T47D (cell line): Measurements from ENCODE around the gene LAMB1.

ENCODE experiments used
- DNase-seq, 2 experiments: peaks; one replicate each; pipeline versions ENCODE4 v3.0.0 to v3.0.0-alpha.2; 2011 to 2012; ENCODE audit warnings: low read depth in 1 of 2, low spot score in 1 of 2
- JUND ChIP-seq: IDR thresholded peaks from 2 replicates; pipeline ENCODE4 v1.6.1; 2012; ENCODE audit warnings: low read depth
- in situ Hi-C: cut with HindIII; loops from 2 replicates; pipeline ENCODE4 v1.10.0; 2016; ENCODE audit warnings: low sequenced_read_pairs, low pct_unique_long_range_greater_than_20kb

Gene LAMB1

DNA sequence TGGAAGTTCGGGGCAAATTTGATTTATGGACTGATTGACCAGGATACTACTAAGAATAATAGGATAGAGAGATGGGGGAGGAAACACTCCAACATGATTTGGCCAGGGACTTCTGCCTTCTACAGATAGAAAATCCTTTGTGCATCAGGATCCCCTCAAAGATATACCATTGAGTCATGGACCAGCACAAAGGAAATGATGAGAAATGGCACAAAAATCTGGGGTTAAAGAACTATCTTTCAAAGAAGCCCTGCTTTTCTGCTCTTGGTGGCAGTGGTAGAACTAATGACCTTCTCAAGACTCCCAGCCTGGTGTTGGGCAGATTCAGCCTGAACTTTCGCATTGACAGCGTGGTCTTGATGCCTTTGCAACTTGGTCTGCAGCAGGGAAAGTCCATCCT lies 27.6 kb upstream of the LAMB1 start:
- TF ChIP-seq JUND = no peak
- in situ Hi-C loops = no loop called here
- DNase-seq = no peak

DNA sequence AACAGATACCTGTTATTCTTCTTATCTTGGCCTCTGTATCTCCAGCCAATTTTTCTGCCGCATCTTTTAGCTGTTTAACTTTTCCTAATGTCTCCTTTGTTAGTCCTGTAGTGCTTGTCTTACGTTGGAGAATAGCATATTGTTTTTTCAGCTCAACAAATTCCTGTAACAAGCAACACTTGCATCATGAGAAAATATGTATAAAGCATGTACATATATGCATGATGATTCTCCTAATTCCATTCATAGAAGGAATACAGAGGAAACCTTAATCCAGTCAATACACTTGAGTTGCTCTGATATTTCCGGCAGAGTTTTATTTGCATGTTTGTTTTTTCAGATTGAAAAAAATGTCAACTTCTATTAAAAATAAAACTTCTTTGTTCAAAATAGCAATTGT lies 26.1 kb upstream of the LAMB1 start:
- no peak for DNase-seq
- TF ChIP-seq JUND = no peak
- in situ Hi-C loops = no loop called here

GRCh38 chr7:108028111-108028510 lies 25.1 kb upstream of the LAMB1 start:
- TF ChIP-seq JUND = no peak
- in situ Hi-C loops = no loop called here
- no peak for DNase-seq

GRCh38 chr7:108027239-108027638 lies 24.3 kb upstream of the LAMB1 start:
- no peak for TF ChIP-seq JUND
- in situ Hi-C loops = no loop called here
- DNase-seq = no peak

DNA sequence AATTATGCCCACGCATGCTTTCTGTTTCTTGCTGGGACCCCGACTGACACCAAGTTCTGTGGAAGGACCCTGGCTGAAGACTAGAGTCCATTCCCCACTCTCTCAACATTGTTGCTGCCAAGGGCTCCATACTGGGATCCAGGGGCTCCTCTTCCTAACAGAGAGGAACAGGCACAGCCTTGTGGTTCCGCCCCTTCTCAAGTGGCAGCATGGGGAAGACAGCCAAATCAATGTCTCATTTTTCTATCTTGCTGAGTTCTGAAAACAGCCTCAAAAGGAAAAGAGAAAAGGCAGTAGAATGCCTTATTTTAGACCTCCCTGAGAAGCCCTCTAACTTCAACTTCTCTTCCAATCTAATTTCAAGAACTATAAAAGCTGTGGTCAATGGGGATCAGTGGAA lies 23.7 kb upstream of the LAMB1 start:
- DNase-seq = no peak
- in situ Hi-C loops = no loop called here

DNA sequence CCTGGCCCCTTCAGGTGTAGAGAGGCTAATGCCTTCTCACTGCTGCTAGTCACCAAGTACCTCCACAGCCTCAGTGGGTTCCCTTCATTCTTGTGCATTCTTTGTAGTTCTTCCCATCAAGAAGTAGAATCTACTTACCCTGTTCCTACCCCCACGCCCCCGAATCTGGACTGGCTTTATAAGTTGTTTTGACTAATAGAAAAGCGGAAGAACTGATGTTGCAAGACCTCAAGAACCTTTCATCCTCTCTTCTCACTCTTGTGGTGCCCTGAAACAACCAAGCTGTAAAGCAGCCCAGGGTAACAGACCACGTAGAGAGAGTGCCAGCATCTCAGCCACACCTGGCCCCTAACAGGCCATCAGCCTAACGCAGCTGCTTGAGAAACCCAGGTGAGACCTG lies 23.2 kb upstream of the LAMB1 start:
- no peak for TF ChIP-seq JUND
- in situ Hi-C loops = no loop called here

More for the DNA sequence above, 23.7 kb upstream of the LAMB1 start:
- no peak for TF ChIP-seq JUND

GRCh38 chr7:108024538-108024937 lies 21.6 kb upstream of the LAMB1 start:
- TF ChIP-seq JUND = no peak
- in situ Hi-C loops = no loop called here
- DNase-seq = no peak

More for the DNA sequence above, 23.2 kb upstream of the LAMB1 start:
- DNase-seq = no peak

GRCh38 chr7:108020585-108020984 lies 17.6 kb upstream of the LAMB1 start:
- no peak for TF ChIP-seq JUND
- DNase-seq = no peak
- in situ Hi-C loops = no loop called here

DNA sequence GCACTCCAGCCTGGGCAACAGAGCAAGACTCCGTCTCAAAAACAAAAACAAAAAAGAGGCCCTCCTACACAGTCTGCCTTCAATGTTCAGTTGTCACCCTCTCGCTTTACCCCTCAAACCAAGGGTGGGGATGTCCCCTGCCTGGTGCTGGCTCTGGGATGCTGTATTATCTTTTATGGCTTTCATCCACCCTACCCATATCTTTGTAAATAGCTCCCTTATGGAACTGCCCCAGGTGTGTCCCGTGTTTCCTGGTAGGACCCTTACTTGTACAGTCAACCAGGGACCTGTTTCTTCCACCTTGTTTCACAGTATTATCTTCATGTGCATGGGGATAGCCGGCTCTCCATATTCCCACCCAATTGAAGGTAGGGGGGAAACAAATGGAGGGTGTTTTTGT lies 15.7 kb upstream of the LAMB1 start:
- in situ Hi-C loops = no loop called here
- no peak for DNase-seq
- TF ChIP-seq JUND = no peak

DNA sequence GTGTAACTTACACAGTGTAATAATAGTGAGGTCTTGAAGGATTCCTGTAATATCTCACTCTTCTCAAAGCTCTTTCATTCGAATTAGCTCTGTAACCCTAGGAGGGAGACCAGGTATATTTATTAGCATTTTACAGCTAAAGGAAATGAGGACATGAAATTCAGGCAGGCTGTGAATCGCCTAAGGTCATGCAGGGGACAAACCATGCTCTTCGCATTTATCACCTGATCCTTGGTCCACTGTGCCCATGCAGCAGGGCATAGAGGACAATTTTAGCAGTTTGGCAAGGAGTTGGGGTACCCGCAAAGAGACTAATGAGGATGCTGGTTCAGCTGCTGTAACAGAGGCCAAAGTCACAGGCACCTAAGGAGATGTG lies 14.8 kb upstream of the LAMB1 start:
- no peak for DNase-seq
- no peak for TF ChIP-seq JUND
- in situ Hi-C loops = no loop called here

- no peak for TF ChIP-seq JUND
- DNase-seq = peak in 1 of 2 experiments; percentile 51
- in situ Hi-C loops = no loop called here
Observed at GRCh38 chr7:108016841-108017775, 14.1 kb upstream of the LAMB1 start.

GRCh38 chr7:108015740-108016139 lies 12.8 kb upstream of the LAMB1 start:
- no peak for TF ChIP-seq JUND
- in situ Hi-C loops = no loop called here

DNA sequence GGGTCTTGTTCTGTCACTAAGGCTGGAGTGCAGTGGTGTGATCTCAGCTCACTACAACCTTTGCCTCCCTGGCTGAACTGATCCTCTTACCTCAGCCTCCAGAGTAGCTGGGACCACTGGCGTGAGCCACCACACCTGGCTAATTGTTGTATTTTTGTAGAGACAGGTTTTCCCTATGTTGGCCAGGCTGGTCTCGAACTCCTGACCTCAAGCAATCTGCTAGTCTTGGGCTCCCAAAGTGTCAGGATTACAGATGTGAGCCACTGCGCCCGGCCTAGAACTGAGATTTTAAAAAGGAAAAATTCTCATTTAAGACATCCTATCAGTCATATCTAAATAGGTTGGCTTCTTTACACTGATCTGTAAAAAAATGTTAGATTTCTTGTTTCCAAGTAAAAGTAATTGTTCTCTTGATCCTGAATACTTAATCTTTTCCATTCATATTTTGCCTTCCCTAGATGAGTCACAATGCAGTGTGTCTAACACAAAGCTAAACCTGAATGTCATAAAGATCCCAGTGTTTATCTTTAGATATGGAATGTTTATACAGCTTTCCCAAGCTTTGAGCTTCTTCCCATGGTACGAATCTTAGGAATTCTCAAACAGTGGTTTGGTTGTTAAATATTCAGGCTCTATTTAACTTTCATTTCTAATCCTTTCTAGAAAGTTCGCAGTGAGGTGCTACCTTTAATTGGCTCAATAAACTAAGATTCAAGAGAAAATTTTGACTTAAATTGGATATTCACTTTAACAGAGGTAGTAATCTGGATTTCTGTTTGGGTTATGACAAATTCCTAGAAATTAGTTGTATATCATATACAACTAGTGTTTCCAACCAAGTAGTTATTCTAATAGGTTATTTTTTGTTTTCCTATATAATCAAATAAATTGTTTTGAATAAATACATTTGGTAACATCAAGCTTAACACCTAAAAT lies 12.1 kb upstream of the LAMB1 start:
- no peak for TF ChIP-seq JUND
- no peak for DNase-seq
- in situ Hi-C loops = no loop called here

More at GRCh38 chr7:108015740-108016139, 12.8 kb upstream of the LAMB1 start:
- DNase-seq = no peak
